Neural cell (in vitro differentiated cells): ENCODE data around the gene ENDOV. TPM values are rescaled to one million over a fixed set of nuclear protein-coding genes. Genes with fewer than 3 reads are reported as not detected.

Experiments
- H2AFZ ChIP-seq: fragments of 200-600, 300-800 bp; sonication (generic), shearing (Covaris generic); 2 replicates; pipeline ENCODE4 v1.6.0; 2014; ENCODE audit warnings: low read depth, mild to moderate bottlenecking, antibody characterized with exemption, low read length, moderate library complexity
- H3F3A ChIP-seq: fragments of 200-600 bp; shearing (Covaris generic); 2 replicates; pipeline ENCODE4 v1.6.1; 2016; ENCODE audit warnings: mild to moderate bottlenecking, moderate library complexity, mixed read lengths, antibody characterized with exemption, low read length; ENCODE audit not compliant: insufficient read depth, poor library complexity, severe bottlenecking
- H3K27ac ChIP-seq: fragments of 200-600, 300-800 bp; sonication (generic), shearing (Covaris generic); 2 replicates; pipeline ENCODE4 v1.5.1; 2014; ENCODE audit warnings: mild to moderate bottlenecking, low read length, moderate library complexity
- H3K27me3 ChIP-seq: fragments of 300-800, 200-600 bp; sonication (generic), shearing (Covaris generic); 2 replicates; pipeline ENCODE4 v1.6.0; 2014; ENCODE audit warnings: mild to moderate bottlenecking, low read depth, low read length, moderate library complexity; ENCODE audit not compliant: insufficient read depth
- H3K36me3 ChIP-seq: fragments of 300-800, 200-600 bp; sonication (generic), shearing (Covaris generic); 2 replicates; pipeline ENCODE4 v1.5.1; 2014; ENCODE audit warnings: mild to moderate bottlenecking, antibody characterized with exemption, low read length, moderate library complexity; ENCODE audit not compliant: insufficient read depth
- H3K4me2 ChIP-seq: fragments of 300-800, 200-600 bp; sonication (generic), shearing (Covaris generic); 2 replicates; pipeline ENCODE4 v1.6.0; 2014; ENCODE audit warnings: mild to moderate bottlenecking, low read length
- H3K4me3 ChIP-seq: fragments of 300-800, 200-600 bp; sonication (generic), shearing (Covaris generic); 2 replicates; pipeline ENCODE4 v1.5.1; 2014; ENCODE audit warnings: mild to moderate bottlenecking, low read length, moderate library complexity
- H3K79me2 ChIP-seq: fragments of 200-600 bp; shearing (Covaris generic); replicated peaks from 2 replicates; pipeline ENCODE4 v1.6.0; 2014; ENCODE audit warnings: mild to moderate bottlenecking, low read length, moderate library complexity; ENCODE audit not compliant: insufficient read depth
- H3K9ac ChIP-seq: fragments of 300-800, 200-600 bp; sonication (generic), shearing (Covaris generic); 2 replicates; pipeline ENCODE4 v1.6.1; 2016; ENCODE audit warnings: mild to moderate bottlenecking, low read length, mixed read lengths
- H3K9me2 ChIP-seq: fragments of 200-600 bp; shearing (Covaris generic); 2 replicates; pipeline ENCODE4 v1.6.1; 2016; ENCODE audit warnings: mild to moderate bottlenecking, low read length, mixed read lengths; ENCODE audit not compliant: insufficient read depth
- H3K9me3 ChIP-seq: fragments of 200-600, 300-800 bp; sonication (generic), shearing (Covaris generic); 2 replicates; pipeline ENCODE4 v1.6.1; 2016; ENCODE audit warnings: mild to moderate bottlenecking, mixed run types, low read length, moderate library complexity, mixed read lengths
- H4K20me1 ChIP-seq: fragments of 200-600 bp; shearing (Covaris generic); 2 replicates; pipeline ENCODE4 v1.6.1; 2016; ENCODE audit warnings: mild to moderate bottlenecking, mixed run types; ENCODE audit not compliant: insufficient read depth
- CTCF ChIP-seq: fragments of 450-650 bp; IDR thresholded peaks from 2 replicates; pipeline ENCODE4 v1.5.1; 2014; ENCODE audit warnings: antibody characterized with exemption, mild to moderate bottlenecking, moderate library complexity; ENCODE audit not compliant: poor library complexity, severe bottlenecking
- EP300 ChIP-seq: fragments of 450-650 bp; conservative IDR thresholded peaks from 2 replicates; pipeline ENCODE4 v1.6.1; 2014; ENCODE audit warnings: antibody characterized with exemption, mild to moderate bottlenecking, moderate library complexity; ENCODE audit not compliant: poor library complexity, severe bottlenecking
- EZH2 ChIP-seq: fragments of 200-600, 300-800 bp; shearing (Covaris generic), sonication (generic); IDR thresholded peaks from 2 replicates; pipeline ENCODE4 v1.6.1; 2014; ENCODE audit warnings: antibody characterized with exemption, low read length, borderline replicate concordance, mild to moderate bottlenecking; ENCODE audit not compliant: insufficient read depth, poor library complexity, severe bottlenecking
- MXI1 ChIP-seq: fragments of 450-650 bp; conservative IDR thresholded peaks from 2 replicates; pipeline ENCODE4 v1.6.1; 2014; ENCODE audit warnings: antibody characterized with exemption, mild to moderate bottlenecking; ENCODE audit not compliant: poor library complexity, severe bottlenecking
- POLR2AphosphoS5 ChIP-seq: IDR thresholded peaks from 2 replicates; pipeline ENCODE4 v1.6.1; 2012
- RAD21 ChIP-seq: fragments of 450-650 bp; conservative IDR thresholded peaks from 2 replicates; pipeline ENCODE4 v1.6.1; 2014; ENCODE audit warnings: antibody characterized with exemption, mild to moderate bottlenecking, moderate library complexity
- SMC3 ChIP-seq: fragments of 450-650 bp; conservative IDR thresholded peaks from 2 replicates; pipeline ENCODE4 v1.6.1; 2014; ENCODE audit warnings: antibody characterized with exemption, mild to moderate bottlenecking, moderate library complexity; ENCODE audit not compliant: poor library complexity
- TAF1 ChIP-seq: IDR thresholded peaks from 2 replicates; pipeline ENCODE4 v1.6.1; 2012; ENCODE audit warnings: low read depth
- polyA plus RNA-seq: library from polyadenylated mRNA; depleted of rRNA; stranded (reverse); fragments of >200 nt; gene quantifications from 2 replicates; pipeline ENCODE4 v1.2.3, GENCODE V29; 2014
- TF ChIP-seq, protein P1 (sequence below): IDR thresholded peaks from 2 replicates; pipeline ENCODE4 v1.6.1; 2012; ENCODE audit warnings: borderline replicate concordance

Gene ENDOV
- polyA plus RNA-seq, 1 donor from 2014 or later, result 31.2 TPM

GRCh38 chr17:80395402-80396151 lies 19.4 kb upstream of the ENDOV start:
- Histone ChIP-seq H3F3A (no peaks in the 10 kb centered on the region), H3K36me3 (no peaks in the 10 kb centered on the region), H4K20me1 (no peaks in the 10 kb centered on the region), H2AFZ (no peak overlapping the region), H3K4me3 (no peak overlapping the region), H3K9ac (no peak overlapping the region), H3K9me2 (no peaks in the 10 kb centered on the region), H3K9me3 (no peaks in the 10 kb centered on the region), H3K79me2 (no peaks in the 10 kb centered on the region), H3K27me3 (no peaks in the 10 kb centered on the region), H3K27ac (no peak overlapping the region), H3K4me2 (no peak overlapping the region)
- TF ChIP-seq MXI1, result no peak
- no peak for TF ChIP-seq EP300
- TF ChIP-seq TAF1, result no peak
- no peak for TF ChIP-seq RAD21
- TF ChIP-seq, protein P1, sequence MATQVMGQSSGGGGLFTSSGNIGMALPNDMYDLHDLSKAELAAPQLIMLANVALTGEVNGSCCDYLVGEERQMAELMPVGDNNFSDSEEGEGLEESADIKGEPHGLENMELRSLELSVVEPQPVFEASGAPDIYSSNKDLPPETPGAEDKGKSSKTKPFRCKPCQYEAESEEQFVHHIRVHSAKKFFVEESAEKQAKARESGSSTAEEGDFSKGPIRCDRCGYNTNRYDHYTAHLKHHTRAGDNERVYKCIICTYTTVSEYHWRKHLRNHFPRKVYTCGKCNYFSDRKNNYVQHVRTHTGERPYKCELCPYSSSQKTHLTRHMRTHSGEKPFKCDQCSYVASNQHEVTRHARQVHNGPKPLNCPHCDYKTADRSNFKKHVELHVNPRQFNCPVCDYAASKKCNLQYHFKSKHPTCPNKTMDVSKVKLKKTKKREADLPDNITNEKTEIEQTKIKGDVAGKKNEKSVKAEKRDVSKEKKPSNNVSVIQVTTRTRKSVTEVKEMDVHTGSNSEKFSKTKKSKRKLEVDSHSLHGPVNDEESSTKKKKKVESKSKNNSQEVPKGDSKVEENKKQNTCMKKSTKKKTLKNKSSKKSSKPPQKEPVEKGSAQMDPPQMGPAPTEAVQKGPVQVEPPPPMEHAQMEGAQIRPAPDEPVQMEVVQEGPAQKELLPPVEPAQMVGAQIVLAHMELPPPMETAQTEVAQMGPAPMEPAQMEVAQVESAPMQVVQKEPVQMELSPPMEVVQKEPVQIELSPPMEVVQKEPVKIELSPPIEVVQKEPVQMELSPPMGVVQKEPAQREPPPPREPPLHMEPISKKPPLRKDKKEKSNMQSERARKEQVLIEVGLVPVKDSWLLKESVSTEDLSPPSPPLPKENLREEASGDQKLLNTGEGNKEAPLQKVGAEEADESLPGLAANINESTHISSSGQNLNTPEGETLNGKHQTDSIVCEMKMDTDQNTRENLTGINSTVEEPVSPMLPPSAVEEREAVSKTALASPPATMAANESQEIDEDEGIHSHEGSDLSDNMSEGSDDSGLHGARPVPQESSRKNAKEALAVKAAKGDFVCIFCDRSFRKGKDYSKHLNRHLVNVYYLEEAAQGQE, result no peak
- no peak for TF ChIP-seq POLR2AphosphoS5
- TF ChIP-seq EZH2, result no peak
- TF ChIP-seq SMC3, result no peak
- no peak for TF ChIP-seq CTCF

GRCh38 chr17:80396157-80397033 lies 18.6 kb upstream of the ENDOV start:
- no peak overlapping the region for H3K27ac ChIP-seq
- H3F3A ChIP-seq, result no peaks in the 10 kb centered on the region
- no peaks in the 10 kb centered on the region for H3K36me3 ChIP-seq
- H3K9me3 ChIP-seq, result no peaks in the 10 kb centered on the region
- no peaks in the 10 kb centered on the region for H3K9me2 ChIP-seq
- H3K9ac ChIP-seq, result no peak overlapping the region
- TF ChIP-seq EZH2 (no peak), SMC3 (no peak), EP300 (no peak), CTCF (no peak), POLR2AphosphoS5 (no peak), MXI1 (no peak), RAD21 (no peak), TAF1 (no peak)
- TF ChIP-seq, protein P1, result no peak
- no peak overlapping the region for H3K4me3 ChIP-seq
- no peaks in the 10 kb centered on the region for H3K79me2 ChIP-seq
- no peak overlapping the region for H2AFZ ChIP-seq
- H4K20me1 ChIP-seq, result no peaks in the 10 kb centered on the region
- no peak overlapping the region for H3K4me2 ChIP-seq
- no peaks in the 10 kb centered on the region for H3K27me3 ChIP-seq
